Pancreas (tissue), 10 donors: ENCODE results near the gene FGF22. TPM values are rescaled to one million over a fixed set of nuclear protein-coding genes. Genes with fewer than 3 reads are reported as not detected.

Experiments used
- ATAC-seq, 4 donors: fragments of 200-7000 bp; cut with Tn5 transposase; one replicate each; pipeline versions ENCODE4 v1.8.0 to v1.9.1; 2020; ENCODE audit warnings: mild to moderate bottlenecking in 4 of 4, moderate library complexity in 4 of 4
- DNase-seq, 6 donors: peaks; one replicate each; pipeline ENCODE4 v3.0.0-alpha.2; 2020
- FAIRE-seq: peaks from 2 replicates; lab custom pipeline; 2012; peaks lifted over from hg19 to GRCh38; lab: Jason Lieb, UNC
- H3K27ac ChIP-seq, 4 donors: fragments of 200-600 bp; sonication (generic); 1 replicate in 3 of 4; 2 replicates in 1 of 4; pipeline versions ENCODE4 v1.5.0 to v1.8.0; 2020
- H3K27me3 ChIP-seq, 4 donors: fragments of 200-600 bp; one replicate each; pipeline ENCODE4 v1.8.0; 2021
- H3K36me3 ChIP-seq, 3 donors: fragments of 200-600 bp; sonication (generic) in 1 of 3; one replicate each; pipeline versions ENCODE4 v1.5.0 to v1.8.0; 2020 to 2021
- H3K4me1 ChIP-seq, 3 donors: fragments of 200-600 bp; one replicate each; pipeline ENCODE4 v1.8.0; 2021
- H3K4me3 ChIP-seq, 4 donors: fragments of 200-600 bp; sonication (generic) in 2 of 4; one replicate each; pipeline versions ENCODE4 v1.5.0 to v1.8.0; 2020 to 2021
- H3K9me3 ChIP-seq, 4 donors: fragments of 200-600 bp; one replicate each; pipeline ENCODE4 v1.8.0; 2021
- CTCF ChIP-seq, 4 donors: fragments of 200-600 bp; sonication (generic) in 3 of 4; IDR thresholded peaks; one replicate each; pipeline versions ENCODE4 v1.5.0 to v1.8.0; 2021; ENCODE audit warnings: antibody characterized with exemption in 4 of 4
- WGBS, 2 donors: extraction: QIAGEN DNeasy Blood & Tissue Kit; methylation state at CpG; one replicate each; pipeline ENCODE4 v1.1.7; 2013; 5-methylcytosine and 5-hydroxymethylcytosine counted together
- intact Hi-C, 3 donors: fragments of 100-400 bp; cut with DNase I; formaldehyde crosslinking; loops; one replicate each; pipeline versions ENCODE4 v1.11.1 to v1.14.2; 2022
- polyA plus RNA-seq, 2 donors: library from polyadenylated mRNA; stranded (reverse); fragments of 200-250 nt; gene quantifications; one replicate each; pipeline ENCODE4 v1.2.3, GENCODE V29; 2013
- total RNA-seq, 6 donors: library from RNA; stranded (reverse); fragmentation: NEBNext Ultra II Directional in 4 of 6; extraction: Animal tissue kit (Norgen Biotek cat#: 25700) in 4 of 6; gene quantifications; one replicate each; pipeline versions ENCODE4 v1.2.1 to v1.2.4, GENCODE V29; 2021 to 2023
- donor health status: healthy with polysubstance abuse.
- donor health status: DM: no; HTN: no; CAD: no; lungs with moderate emphysema.
- donor health status: DM: no; HTN: no; CAD: no.
- donor health status: control.
- donor health status: control.
- donor health status: Bipolar disorder and iron deficiency.
- donor health status: DM: yes; HTN: yes; CAD: no.
- donor health status: DM: no; HTN: no; CAD: no.
- donor health status: DM: no; HTN: no; CAD: no.
- donor health status: DM: yes; HTN: yes; CAD: no.

The FGF22 gene
- total and polyA plus RNA-seq, 8 donors: 0.12 to 0.53 (median 0.24) TPM; not detected in 2

- TF ChIP-seq CTCF (IDR thresholded peaks at IDR 0.05): no peak
- 78% methylated on average over 19 of the region's 19 CpGs for WGBS, 2 donors
- no peaks in the 10 kb centered on the region for H3K9me3 ChIP-seq
- ATAC-seq (no peak), FAIRE-seq (no peak), DNase-seq (peak in 1 of 6 donors; percentile 77)
- H3K27ac ChIP-seq: no peak overlapping the region
- intact Hi-C loops: no loop called here
- H3K36me3 ChIP-seq: peaks cover 0 to 6% (median 0%) of the 10 kb centered on the region in 3 donors
- no peaks in the 10 kb centered on the region for H3K27me3 ChIP-seq
- H3K4me3 ChIP-seq: no peak overlapping the region
- H3K4me1 ChIP-seq: peaks cover 0 to 18% (median 8%) of the 10 kb centered on the region in 3 donors
Measured at GRCh38 chr19:657611-658010, 17.9 kb downstream of the FGF22 start.

- DNase-seq: peak in 1 of 6 donors; percentile 74
- no peak overlapping the region for H3K4me3 ChIP-seq
Measured at GRCh38 chr19:658059-658839, 18.6 kb downstream of the FGF22 start.

GRCh38 chr19:658916-659839, 19.5 kb downstream of the FGF22 start:
- no peak overlapping the region for H3K4me3 ChIP-seq
- FAIRE-seq (no peak), ATAC-seq (peak in 1 of 4 donors; percentile 4), DNase-seq (peak in 3 of 6 donors; percentile 44 to 74 (median 56))
- H3K27me3 ChIP-seq: no peaks in the 10 kb centered on the region
- no peaks in the 10 kb centered on the region for H3K9me3 ChIP-seq
- WGBS, 2 donors: 84 to 86% methylated on average over 49 to 50 of the region's 50 CpGs
- H3K27ac ChIP-seq: no peak overlapping the region
- intact Hi-C loops: no loop called here
- H3K36me3 ChIP-seq: peaks cover 0 to under 1% (median 0%) of the 10 kb centered on the region in 3 donors
- no peak for TF ChIP-seq CTCF (IDR thresholded peaks at IDR 0.05)
- peaks cover 0 to 22% (median 8%) of the 10 kb centered on the region in 3 donors for H3K4me1 ChIP-seq

More at GRCh38 chr19:658059-658839, 18.6 kb downstream of the FGF22 start:
- Histone ChIP-seq H3K27ac (no peak overlapping the region), H3K27me3 (no peaks in the 10 kb centered on the region), H3K4me1 (peaks cover 0 to 18% (median 8%) of the 10 kb centered on the region in 3 donors), H3K36me3 (peaks cover 0 to 4% (median 0%) of the 10 kb centered on the region in 3 donors), H3K9me3 (no peaks in the 10 kb centered on the region)
- TF ChIP-seq CTCF (IDR thresholded peaks at IDR 0.05): no peak
- ATAC-seq: no peak
- intact Hi-C loops: no loop called here
- no peak for FAIRE-seq
- WGBS, 2 donors: 82 to 86% methylated on average over 28 to 33 of the region's 33 CpGs

GRCh38 chr19:660793-661426, 21.2 kb downstream of the FGF22 start:
- WGBS, 2 donors: 12 to 19% methylated on average over 19 to 20 of the region's 20 CpGs
- no peak for FAIRE-seq
- Histone ChIP-seq H3K4me3 (peak overlapping the region in 3 of 4 donors; percentile 97 to 100 (median 99)), H3K27me3 (no peaks in the 10 kb centered on the region), H3K4me1 (peaks cover 0 to 22% (median 8%) of the 10 kb centered on the region in 3 donors), H3K9me3 (no peaks in the 10 kb centered on the region), H3K36me3 (no peaks in the 10 kb centered on the region), H3K27ac (peak overlapping the region; percentile 56 to 85 (median 66))
- intact Hi-C loops: loop anchor here in 1 of 3 donors (10.0 kb wide), 1 partner anchor 74 kb away; no protein-coding TSS in a partner anchor
- TF ChIP-seq CTCF (IDR thresholded peaks at IDR 0.05): no peak
- DNase-seq: peak in 3 of 6 donors; percentile 45 to 71 (median 58)
- peak in 1 of 4 donors; percentile 2 for ATAC-seq
